Activated T-helper 2 cell treated with anti-CD3 and anti-CD28 coated beads, Interferon-gamma antibody, Interleukin-2, Interleukin-4, amounts not matched to agents 10 μg/mL and 5 μg/mL and 100 μg/mL, durations not matched to agents 14 hours and 24 hours and 36 hours (primary cell): ENCODE results near the gene FBF1. TPM values are rescaled to one million over a fixed set of nuclear protein-coding genes. Genes with fewer than 3 reads are reported as not detected.
"Not testable (repeated sequence)": the region's sequence is repeated elsewhere in the genome, so short reads cannot be mapped to it uniquely, and the experiment has no call there.

Source experiments
- DNase-seq: peaks from one replicate; pipeline ENCODE4 v3.0.0; 2021; ENCODE audit warnings: low spot score
- H3K27ac Mint-ChIP-seq: one replicate; pipeline ENCODE4 v1.8.0; 2021; ENCODE audit warnings: mixed read lengths
- H3K27me3 Mint-ChIP-seq: one replicate; pipeline ENCODE4 v1.8.0; 2021; ENCODE audit warnings: low read depth, mixed read lengths
- H3K36me3 Mint-ChIP-seq: one replicate; pipeline ENCODE4 v1.8.0; 2021; ENCODE audit warnings: low read depth, mixed read lengths
- H3K4me1 Mint-ChIP-seq: one replicate; pipeline ENCODE4 v1.8.0; 2021; ENCODE audit warnings: low read depth, mixed read lengths
- H3K4me3 Mint-ChIP-seq: one replicate; pipeline ENCODE4 v1.8.0; 2021; ENCODE audit warnings: low read depth, mild to moderate bottlenecking, moderate library complexity, mixed read lengths
- H3K9me3 Mint-ChIP-seq: one replicate; pipeline ENCODE4 v1.8.0; 2021; ENCODE audit warnings: mixed read lengths
- intact Hi-C: fragments of 100-400 bp; cut with micrococcal nuclease; formaldehyde crosslinking; loops from one replicate; pipeline ENCODE4 v1.15.1; 2023
- total RNA-seq: library from RNA; stranded (reverse); gene quantifications from 2 replicates; pipeline ENCODE4 v1.2.3, GENCODE V29; 2022

FBF1 gene
- total RNA-seq, 1 donor from 2014 or later = 17.6 TPM

DNA sequence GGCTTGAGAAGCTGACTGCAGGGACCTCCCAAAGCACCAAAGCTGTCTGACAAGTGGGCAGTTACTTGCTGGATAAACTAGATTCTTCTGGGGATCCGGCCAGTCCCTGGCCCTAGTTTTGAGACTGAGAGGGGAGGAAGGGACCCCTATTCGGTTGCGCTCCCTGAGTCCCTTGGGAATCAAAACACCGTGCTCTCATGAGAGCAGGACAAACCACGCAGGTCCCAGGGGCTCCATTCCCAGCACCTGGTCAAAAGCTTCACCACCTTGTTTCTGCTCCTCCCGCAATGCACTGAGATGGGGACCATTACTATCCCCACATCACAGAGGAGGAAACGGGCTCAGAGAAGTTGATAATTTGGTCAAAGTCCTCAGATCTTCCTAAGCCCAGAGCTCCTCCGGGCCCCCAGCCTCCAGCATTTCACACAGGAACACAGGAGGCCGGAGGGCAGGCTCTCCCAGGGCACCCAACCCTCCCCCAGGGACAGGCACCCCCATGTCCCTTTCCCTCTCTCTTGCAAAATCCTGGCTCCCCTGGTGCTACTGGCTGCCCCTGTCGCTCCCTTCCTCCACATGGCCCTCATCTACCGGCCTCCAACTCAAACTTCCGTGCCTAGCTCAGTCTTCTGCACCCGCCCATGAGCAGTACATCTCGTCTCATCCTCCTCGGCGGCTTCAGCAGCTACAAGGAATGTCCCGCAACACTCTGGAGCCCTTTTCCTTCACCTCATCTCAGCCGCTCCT, 47.4 kb downstream of the FBF1 start:
- Mint-ChIP-seq H3K4me3 (peak overlapping the region; percentile 48), H3K27ac (no peak overlapping the region), H3K36me3 (peaks cover 33% of the 10 kb centered on the region)

DNA sequence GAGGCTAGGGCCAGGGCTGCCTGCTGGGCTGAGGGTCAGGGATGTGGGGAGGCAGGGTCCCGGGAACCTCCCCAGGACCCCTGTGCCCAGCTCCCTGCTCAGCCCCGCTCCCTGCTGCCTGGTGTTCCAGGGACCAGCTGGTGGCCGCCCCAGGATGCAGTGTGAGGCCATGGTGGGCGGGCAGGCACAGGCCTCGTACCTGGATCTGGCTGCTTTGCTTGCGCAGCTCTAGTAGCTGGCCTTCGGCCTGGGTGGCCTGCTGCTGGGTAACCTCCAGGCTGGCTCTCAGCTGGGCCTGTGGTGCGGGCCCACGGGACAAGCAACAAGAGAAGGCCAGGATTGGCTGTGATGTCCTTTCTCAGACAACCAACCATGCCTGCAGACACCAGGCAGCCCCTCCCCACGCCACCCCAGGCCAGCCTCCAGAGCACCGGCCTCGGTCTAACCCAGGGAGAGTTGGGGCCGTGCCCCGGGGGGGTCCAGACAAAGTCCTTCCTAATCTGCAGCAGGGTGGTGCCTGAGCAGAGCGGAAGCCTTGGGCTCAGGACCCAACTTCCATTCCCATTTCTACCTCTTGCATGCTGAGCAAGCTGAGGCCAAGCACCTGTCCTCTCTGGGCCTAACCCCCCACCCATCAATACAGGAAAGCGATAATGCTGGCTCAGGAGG, 48.2 kb downstream of the FBF1 start:
- Mint-ChIP-seq H3K27me3 (no peaks in the 10 kb centered on the region), H3K9me3 (no peaks in the 10 kb centered on the region), H3K36me3 (peaks cover 25% of the 10 kb centered on the region), H3K4me1 (peaks cover 13% of the 10 kb centered on the region), H3K27ac (no peak overlapping the region), H3K4me3 (no peak overlapping the region)
- DNase-seq = no peak
- intact Hi-C loops = no loop called here

More for the DNA sequence above, 47.4 kb downstream of the FBF1 start:
- intact Hi-C loops = no loop called here
- no peak for DNase-seq
- Mint-ChIP-seq H3K9me3 (no peaks in the 10 kb centered on the region), H3K4me1 (peaks cover 13% of the 10 kb centered on the region), H3K27me3 (no peaks in the 10 kb centered on the region)

DNA sequence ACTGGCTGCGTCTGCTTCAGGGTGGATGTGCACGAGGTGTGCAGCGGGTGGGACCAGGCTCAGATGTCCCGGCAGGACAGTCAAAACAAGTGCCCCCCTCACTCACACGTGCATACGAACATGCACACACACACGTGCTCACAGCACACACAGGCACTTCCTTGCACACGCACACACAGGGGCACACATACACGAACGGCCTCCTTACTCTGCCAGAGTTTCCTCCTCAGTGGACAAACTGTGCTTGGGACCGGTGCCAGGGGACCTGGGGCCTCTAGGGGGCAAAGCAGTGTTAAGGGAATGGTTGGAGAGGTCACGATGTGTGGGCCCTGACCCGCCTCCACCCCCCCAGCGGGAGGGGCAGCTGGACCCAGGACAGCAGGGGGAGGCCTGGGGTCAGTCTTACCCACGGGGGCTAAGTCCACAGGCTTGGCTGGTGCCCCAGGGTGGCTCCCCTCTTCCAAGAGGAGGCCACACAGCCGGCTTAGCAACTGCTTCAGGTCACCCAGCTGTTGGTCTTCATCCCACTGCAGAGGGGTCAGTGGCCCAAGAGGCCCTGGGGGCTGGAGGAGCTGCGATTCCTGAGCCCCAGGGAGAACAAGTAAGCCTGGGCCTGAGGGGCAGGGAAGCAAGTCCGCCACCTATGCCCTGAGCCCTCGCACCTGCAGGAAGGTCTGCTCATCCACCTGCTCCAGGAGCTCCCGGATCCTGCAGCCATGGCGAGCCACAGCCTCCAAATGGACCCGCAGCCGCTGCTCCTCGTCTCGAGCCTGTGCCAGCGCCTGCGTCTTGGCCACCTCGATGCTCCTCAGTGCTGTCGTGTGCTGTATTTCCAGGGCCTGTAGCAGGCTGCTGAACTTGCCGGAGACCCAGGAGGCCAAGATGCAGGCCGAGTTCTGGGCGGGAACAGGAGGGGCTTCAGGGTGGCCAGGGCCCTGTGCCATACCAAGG, 49.0 kb downstream of the FBF1 start:
- peaks cover 10% of the 10 kb centered on the region for H3K4me1 Mint-ChIP-seq
- no peaks in the 10 kb centered on the region for H3K9me3 Mint-ChIP-seq
- no peak for DNase-seq
- no peak overlapping the region for H3K4me3 Mint-ChIP-seq
- peaks cover 20% of the 10 kb centered on the region for H3K36me3 Mint-ChIP-seq
- intact Hi-C loops = no loop called here
- H3K27me3 Mint-ChIP-seq = no peaks in the 10 kb centered on the region
- H3K27ac Mint-ChIP-seq = no peak overlapping the region

DNA sequence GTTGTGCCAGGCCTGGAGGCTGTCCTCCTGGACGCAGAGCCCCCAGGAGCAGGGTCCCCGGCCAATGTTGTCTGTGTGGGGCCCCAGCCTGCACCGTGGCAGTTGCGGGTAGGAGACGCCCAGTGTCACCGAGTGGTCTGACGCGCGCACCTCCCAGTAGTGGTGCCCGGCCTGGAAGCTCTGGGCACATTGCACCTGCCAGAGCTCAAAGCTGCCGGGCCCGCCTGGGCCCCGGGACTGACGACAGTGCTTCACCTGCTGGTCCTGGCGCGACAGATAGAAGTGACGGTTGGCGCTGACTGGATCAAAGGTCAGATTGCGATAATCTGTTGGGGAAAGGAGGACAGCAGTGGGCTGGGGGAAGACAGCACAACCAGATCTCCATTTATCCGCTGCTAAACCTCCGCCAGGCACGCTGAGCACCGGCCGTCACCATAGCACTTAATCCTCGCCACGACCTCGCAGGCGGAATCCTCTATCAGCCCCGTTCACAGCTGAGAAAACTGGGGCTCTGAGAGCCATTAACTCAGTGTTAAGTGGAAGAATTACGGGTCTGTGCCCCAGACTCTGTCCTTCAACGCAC, 49.7 kb downstream of the FBF1 start:
- no peaks in the 10 kb centered on the region for H3K9me3 Mint-ChIP-seq
- H3K4me3 Mint-ChIP-seq = no peak overlapping the region
- H3K27me3 Mint-ChIP-seq = no peaks in the 10 kb centered on the region
- intact Hi-C loops = no loop called here
- H3K36me3 Mint-ChIP-seq = peaks cover 20% of the 10 kb centered on the region
- no peak for DNase-seq
- peaks cover 10% of the 10 kb centered on the region for H3K4me1 Mint-ChIP-seq
- no peak overlapping the region for H3K27ac Mint-ChIP-seq

DNA sequence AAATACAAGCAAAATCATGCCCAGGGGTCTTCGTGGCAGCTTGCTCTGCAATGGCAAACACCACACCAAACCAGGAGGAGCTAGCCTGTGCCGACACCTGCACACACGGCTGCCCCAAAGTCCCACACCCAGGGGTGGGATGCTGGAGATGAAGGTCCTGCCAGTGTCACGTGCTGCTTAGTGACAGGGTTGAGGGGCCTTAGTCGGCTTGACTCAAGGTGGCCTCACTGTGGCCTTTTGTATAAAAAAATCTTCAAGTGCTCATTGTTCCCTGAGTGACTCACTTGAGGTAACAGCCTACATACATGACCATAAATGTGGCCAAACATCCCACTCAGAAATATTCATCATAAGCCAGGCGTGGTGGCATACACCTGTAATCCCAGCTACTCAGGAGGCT, 51.4 kb downstream of the FBF1 start:
- Mint-ChIP-seq H3K27me3 (no peaks in the 10 kb centered on the region), H3K9me3 (no peaks in the 10 kb centered on the region), H3K27ac (no peak overlapping the region), H3K36me3 (peaks cover 17% of the 10 kb centered on the region), H3K4me3 (no peak overlapping the region), H3K4me1 (peaks cover 2% of the 10 kb centered on the region)
- intact Hi-C loops = no loop called here
- no peak for DNase-seq

DNA sequence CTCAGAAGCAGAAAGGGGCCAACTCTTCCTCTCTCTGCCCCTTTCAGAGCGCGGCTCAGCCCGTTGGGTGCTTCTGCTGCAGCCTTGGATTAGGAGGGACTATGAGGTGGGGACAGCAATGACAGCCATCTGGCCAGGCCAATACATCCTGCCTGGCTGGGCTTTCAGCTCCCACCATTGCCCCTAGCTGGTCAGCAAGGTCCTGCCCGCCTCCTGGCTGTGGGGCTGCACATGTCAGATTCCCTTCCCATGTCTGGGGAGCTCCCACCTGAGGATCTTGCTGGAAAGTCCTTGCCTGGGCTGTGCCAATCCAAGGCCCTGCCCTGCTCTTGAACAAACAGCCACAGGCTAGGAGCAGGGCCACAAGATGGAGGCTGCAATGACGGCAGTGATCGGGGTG, 52.4 kb downstream of the FBF1 start:
- no peaks in the 10 kb centered on the region for H3K27me3 Mint-ChIP-seq
- no peaks in the 10 kb centered on the region for H3K9me3 Mint-ChIP-seq
- H3K27ac Mint-ChIP-seq = no peak overlapping the region
- H3K4me1 Mint-ChIP-seq = no peaks in the 10 kb centered on the region
- H3K4me3 Mint-ChIP-seq = no peak overlapping the region
- peaks cover 11% of the 10 kb centered on the region for H3K36me3 Mint-ChIP-seq
- intact Hi-C loops = no loop called here
- DNase-seq = no peak

DNA sequence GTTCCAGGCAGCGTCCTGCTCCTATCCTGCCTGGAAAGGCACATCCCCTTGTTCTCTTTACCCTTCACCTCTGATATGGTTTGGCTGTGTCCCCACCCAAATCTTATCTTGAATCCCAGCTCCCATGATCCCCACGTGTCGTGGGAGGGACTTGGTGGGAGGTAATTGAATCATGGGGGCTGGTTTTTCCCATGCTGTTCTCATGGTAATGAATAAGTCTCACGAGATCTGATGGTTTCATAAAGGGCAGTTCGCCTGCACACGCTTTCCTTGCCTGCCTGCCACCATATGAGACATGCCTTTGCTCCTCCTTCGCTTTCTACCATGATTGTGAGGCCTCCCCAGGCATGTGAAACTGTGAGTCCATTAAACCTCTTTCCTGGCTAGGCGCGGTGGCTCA, 55.0 kb downstream of the FBF1 start:
- intact Hi-C loops, H3K27ac Mint-ChIP-seq, H3K4me1 Mint-ChIP-seq, DNase-seq, H3K9me3 Mint-ChIP-seq, H3K27me3 Mint-ChIP-seq, H3K4me3 Mint-ChIP-seq: not testable (repeated sequence)
- peaks cover 11% of the 10 kb centered on the region for H3K36me3 Mint-ChIP-seq

DNA sequence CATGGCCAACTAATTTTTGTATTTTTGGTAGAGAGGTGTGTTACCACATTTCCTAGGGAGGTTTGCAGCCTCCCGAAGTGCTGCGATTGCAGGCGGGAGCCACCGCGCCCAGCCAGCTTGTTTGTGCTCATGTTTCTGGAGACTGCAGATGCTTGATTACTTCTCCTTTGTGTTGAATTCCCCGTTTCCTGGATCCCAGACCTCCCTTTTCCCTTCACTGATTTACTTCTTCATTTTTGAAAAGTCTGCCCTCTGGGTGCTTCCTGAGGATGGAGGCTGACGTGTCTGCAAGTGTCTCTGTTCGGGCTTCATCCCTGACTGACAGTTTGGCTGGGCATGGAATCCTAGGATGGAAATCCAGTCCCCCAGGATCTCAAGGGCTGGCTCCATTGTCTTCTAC, 55.4 kb downstream of the FBF1 start:
- Mint-ChIP-seq H3K36me3 (peaks cover 8% of the 10 kb centered on the region), H3K4me3 (no peak overlapping the region), H3K9me3 (no peaks in the 10 kb centered on the region), H3K27me3 (peaks cover 3% of the 10 kb centered on the region), H3K4me1 (peaks cover 5% of the 10 kb centered on the region), H3K27ac (no peak overlapping the region)
- intact Hi-C loops = no loop called here
- DNase-seq = no peak

DNA sequence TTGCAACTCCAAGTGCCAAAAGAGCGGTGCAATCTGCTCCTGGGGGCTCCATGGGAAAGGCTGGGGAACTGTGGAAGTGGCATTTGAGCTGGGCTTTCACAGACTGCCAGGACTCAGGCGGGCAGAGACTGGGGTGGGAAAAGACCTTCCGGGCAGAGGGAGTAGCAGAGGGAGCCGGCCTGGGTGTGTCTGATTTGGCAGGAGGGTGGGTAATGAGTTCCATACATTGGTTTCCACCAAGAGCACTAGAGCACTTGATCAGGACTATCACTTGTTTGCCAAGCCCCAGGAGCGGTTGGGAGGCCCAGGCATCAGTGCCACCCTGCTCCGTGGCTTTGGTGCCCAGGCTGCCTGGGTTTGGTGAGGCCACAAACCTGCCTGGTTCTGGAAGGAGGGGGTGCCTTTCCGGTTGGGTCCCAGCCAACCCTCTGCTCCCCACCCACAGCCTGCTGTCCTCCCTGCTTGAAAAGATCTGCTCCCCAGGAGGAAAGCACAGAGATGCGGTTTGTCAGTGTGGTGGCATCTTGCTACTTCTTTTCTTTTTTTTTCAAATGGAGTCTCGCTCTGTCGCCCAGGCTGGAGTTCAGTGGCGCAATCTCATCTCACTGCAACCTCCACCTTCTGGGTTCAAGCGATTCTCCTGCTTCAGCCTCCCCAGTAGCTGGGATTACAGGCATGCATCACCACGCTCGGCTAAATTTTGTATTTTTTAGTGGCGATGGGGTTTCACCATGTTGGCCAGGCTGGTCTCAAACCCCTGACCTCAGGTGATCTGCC, 59.0 kb downstream of the FBF1 start:
- Mint-ChIP-seq H3K9me3 (no peaks in the 10 kb centered on the region), H3K27me3 (peaks cover 8% of the 10 kb centered on the region), H3K4me1 (peaks cover 15% of the 10 kb centered on the region), H3K36me3 (peaks cover 7% of the 10 kb centered on the region), H3K27ac (no peak overlapping the region), H3K4me3 (no peak overlapping the region)
- intact Hi-C loops = no loop called here
- DNase-seq = no peak

DNA sequence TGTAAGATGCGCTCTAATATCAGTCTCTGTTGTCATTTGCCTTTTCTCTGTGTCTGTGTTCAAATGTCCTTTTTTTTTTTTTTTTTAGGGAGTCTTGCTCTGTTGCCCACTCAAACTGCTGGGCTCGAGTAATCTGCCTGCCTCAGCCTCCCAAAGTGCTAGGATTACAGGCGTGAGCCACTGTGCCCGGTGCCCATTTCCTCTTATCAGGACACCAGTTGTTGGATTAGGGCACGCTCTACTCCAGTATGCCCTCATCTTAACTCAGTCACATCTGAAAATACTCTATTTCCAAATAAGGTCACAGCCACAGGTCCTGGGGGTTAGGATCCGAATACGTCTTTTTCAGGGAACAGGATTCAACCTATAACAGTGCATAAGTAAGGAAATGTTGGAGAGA, 60.6 kb downstream of the FBF1 start:
- Mint-ChIP-seq H3K27me3 (peaks cover 8% of the 10 kb centered on the region), H3K27ac (no peak overlapping the region), H3K36me3 (peaks cover 18% of the 10 kb centered on the region), H3K4me3 (peak overlapping the region; percentile 35), H3K4me1 (peaks cover 27% of the 10 kb centered on the region), H3K9me3 (no peaks in the 10 kb centered on the region)
- DNase-seq = no peak
- intact Hi-C loops = no loop called here

DNA sequence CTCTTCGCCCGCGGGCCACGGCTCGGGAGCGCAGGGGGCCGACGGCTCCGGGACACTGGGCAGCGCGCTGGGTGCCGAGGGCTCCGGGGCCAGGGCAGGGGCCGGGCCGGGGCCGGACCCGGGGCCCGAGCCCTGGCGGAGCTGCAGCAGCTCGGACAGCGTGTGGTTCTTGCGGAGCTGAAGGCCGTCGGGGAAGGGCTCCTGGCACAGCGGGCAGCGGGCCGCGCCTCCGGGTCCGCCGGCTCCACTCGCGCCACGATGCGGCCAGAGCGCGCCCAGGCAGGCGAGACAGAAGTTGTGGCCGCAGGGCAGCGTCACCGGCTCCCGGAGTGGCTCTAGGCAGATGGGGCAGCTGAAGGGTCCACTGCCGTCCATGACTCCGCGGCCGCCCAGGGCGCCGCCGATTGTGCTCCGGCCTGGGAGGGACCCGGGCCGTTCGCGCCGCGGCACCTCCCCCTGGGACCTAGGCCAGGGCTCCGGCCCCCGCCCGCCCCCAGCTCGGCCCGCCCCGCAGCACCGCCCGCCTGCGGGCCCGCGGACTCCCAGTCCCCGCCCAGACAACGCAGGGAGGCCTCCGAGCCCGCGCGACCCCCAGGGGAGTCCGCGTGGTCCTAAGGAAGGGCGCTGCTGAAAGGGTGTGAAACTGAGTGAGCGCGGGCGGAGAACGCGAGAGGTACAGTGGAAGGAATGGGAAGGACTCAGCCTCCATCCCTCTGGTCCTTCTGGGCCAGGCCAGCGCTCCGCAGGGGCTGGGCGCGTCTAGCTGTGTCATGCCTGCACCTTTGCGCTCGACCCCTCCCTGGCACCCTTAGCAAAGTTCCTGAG, 62.5 kb downstream of the FBF1 start, which contains the start of gene TRIM47:
TSS of gene TRIM47 (minus strand) at position 408 of the 825 bp plus-strand sequence. CDS start at position 375, 33 bp downstream.
- Mint-ChIP-seq H3K27me3 (peaks cover 8% of the 10 kb centered on the region), H3K36me3 (peaks cover 18% of the 10 kb centered on the region), H3K9me3 (no peaks in the 10 kb centered on the region), H3K4me3 (peak within 1 kb of the TSS; percentile 92), H3K4me1 (peaks cover 30% of the 10 kb centered on the region), H3K27ac (peak within 1 kb of the TSS; percentile 93)
- DNase-seq = no peak
- intact Hi-C loops = no loop called here
